DOHH2 (cell line): ENCODE results near the gene PKP4.

ENCODE experiments used
- EZH2phosphoT487 ChIP-seq: fragments of 200-600 bp; sonication (generic); IDR thresholded peaks from 2 replicates; pipeline ENCODE4 v1.6.1; 2017; ENCODE audit warnings: borderline replicate concordance, mild to moderate bottlenecking, antibody characterized with exemption, low read length, moderate library complexity, mixed read lengths
- TF ChIP-seq, protein P1 (sequence below): fragments of 200-600 bp; sonication (generic); IDR thresholded peaks from one replicate; pipeline ENCODE4 v1.5.1; 2014; ENCODE audit warnings: antibody characterized with exemption, mild to moderate bottlenecking, low read depth, low read length; ENCODE audit not compliant: poor library complexity, severe bottlenecking

DNA sequence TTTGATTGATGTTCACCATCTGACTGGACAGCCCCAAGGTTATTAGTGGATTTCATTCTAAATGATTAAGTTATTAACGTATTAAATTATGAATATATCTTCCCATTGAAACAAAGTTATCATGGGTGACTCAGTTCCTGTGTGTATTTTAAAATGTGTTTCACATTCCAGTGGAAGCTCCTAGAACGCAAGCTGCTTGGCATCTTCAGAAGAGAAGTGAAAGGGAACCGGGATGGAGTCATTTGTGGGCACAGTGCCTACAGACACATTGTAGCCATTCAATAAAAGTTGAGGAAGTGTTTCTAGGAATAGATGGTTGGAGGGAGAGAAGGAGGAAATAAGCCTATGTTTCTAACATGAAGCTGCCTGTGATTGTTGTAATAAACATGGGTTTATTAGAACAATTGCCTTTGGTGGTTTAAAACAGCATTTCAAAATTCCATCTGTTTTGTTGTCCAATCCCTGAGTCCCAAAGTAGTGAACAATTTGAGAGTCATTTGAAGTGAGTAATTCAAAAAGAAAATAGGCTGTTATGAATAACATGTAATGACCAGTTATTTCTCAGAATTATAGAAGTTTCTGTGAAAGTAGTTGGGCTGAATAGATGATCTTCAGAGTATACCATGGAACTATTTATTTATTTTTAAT lies 143.5 kb downstream of the PKP4 start:
- TF ChIP-seq, protein P1, sequence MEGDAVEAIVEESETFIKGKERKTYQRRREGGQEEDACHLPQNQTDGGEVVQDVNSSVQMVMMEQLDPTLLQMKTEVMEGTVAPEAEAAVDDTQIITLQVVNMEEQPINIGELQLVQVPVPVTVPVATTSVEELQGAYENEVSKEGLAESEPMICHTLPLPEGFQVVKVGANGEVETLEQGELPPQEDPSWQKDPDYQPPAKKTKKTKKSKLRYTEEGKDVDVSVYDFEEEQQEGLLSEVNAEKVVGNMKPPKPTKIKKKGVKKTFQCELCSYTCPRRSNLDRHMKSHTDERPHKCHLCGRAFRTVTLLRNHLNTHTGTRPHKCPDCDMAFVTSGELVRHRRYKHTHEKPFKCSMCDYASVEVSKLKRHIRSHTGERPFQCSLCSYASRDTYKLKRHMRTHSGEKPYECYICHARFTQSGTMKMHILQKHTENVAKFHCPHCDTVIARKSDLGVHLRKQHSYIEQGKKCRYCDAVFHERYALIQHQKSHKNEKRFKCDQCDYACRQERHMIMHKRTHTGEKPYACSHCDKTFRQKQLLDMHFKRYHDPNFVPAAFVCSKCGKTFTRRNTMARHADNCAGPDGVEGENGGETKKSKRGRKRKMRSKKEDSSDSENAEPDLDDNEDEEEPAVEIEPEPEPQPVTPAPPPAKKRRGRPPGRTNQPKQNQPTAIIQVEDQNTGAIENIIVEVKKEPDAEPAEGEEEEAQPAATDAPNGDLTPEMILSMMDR = no peak
- TF ChIP-seq EZH2phosphoT487 = no peak
